ENCODE results near the gene RAPGEF4. TPM values are rescaled to one million over a fixed set of nuclear protein-coding genes. Genes with fewer than 3 reads are reported as not detected.

Gene RAPGEF4
- total RNA-seq, 1 experiment from 2014 or later, result 0.59 TPM

GRCh38 chr2:172839446-172839845, 103.8 kb downstream of the RAPGEF4 start (continued):
- no peak for TF ChIP-seq CTCF (IDR thresholded peaks at IDR 0.05 in 2 of 3, conservative IDR thresholded peaks at IDR 0.05 in 1 of 3; ENCODE audit: borderline replicate concordance in 1 of 3, insufficient read depth in 1 of 3, low read depth in 2 of 3, low read length in 2 of 3)

GRCh38 chr2:172842511-172843265, 107.0 kb downstream of the RAPGEF4 start:
- ChIA-PET RAD21 (ENCODE audit: low non-redundant PET in 1 of 2, low total read pairs in 2 of 2, uncharacterized antibody in 2 of 2, unreplicated experiment in 2 of 2) (no interaction called here), POLR2A (no interaction called here), CTCF (no interaction called here)
- H4K20me1 ChIP-seq (ENCODE audit: insufficient read depth), result no peaks in the 10 kb centered on the region
- BruUV-seq (replicated peaks), result no TSS peak
- no peak overlapping the region for H3K4me3 ChIP-seq (replicated peaks in 1 of 2; ENCODE audit: low read depth in 1 of 2, low read length in 2 of 2)
- no peak overlapping the region for H2AFZ ChIP-seq (ENCODE audit: low read depth, low read length, poor library complexity, severe bottlenecking)
- no peak for DNase-seq (ENCODE audit: low read depth, low spot score)
- no peak for ATAC-seq
- H3K9me3 ChIP-seq (ENCODE audit: control insufficient read depth in 1 of 2, insufficient read depth in 1 of 2, low read depth in 1 of 2, low read length in 2 of 2), result no peaks in the 10 kb centered on the region
- no peak for TF ChIP-seq JUND (IDR thresholded peaks at IDR 0.05)
- TF ChIP-seq ATF3 (IDR thresholded peaks at IDR 0.05), result no peak
- TF ChIP-seq MAX (IDR thresholded peaks at IDR 0.05), result no peak
- TF ChIP-seq ZFX (IDR thresholded peaks at IDR 0.05), result no peak
- no peak for TF ChIP-seq SP1 (IDR thresholded peaks at IDR 0.05; ENCODE audit: low read depth)
- no peak for TF ChIP-seq EZH2 (IDR thresholded peaks at IDR 0.05)
- no peaks in the 10 kb centered on the region for H3K9me2 ChIP-seq (ENCODE audit: insufficient read depth)
- no peak overlapping the region for H3K4me2 ChIP-seq (ENCODE audit: low read length)
- intact Hi-C loops (cut with micrococcal nuclease), result no loop called here
- no peak overlapping the region for H3K27ac ChIP-seq (ENCODE audit: low read depth, low read length)
- H3K9ac ChIP-seq (ENCODE audit: low read length), result no peak overlapping the region
- H3K4me1 ChIP-seq (ENCODE audit: control insufficient read depth in 1 of 2, insufficient read depth in 2 of 2, low read length in 2 of 2), result no peaks in the 10 kb centered on the region
- H3K79me2 ChIP-seq (ENCODE audit: insufficient read depth, low read length), result no peaks in the 10 kb centered on the region
- H3K27me3 ChIP-seq (ENCODE audit: insufficient read depth, low read length), result no peaks in the 10 kb centered on the region
- no peaks in the 10 kb centered on the region for H3K36me3 ChIP-seq (ENCODE audit: control insufficient read depth in 1 of 2, insufficient read depth in 2 of 2, low read length in 2 of 2)
